Lung (tissue), 12 donors: Measurements from ENCODE around the gene FBL. TPM values are rescaled to one million over a fixed set of nuclear protein-coding genes. Genes with fewer than 3 reads are reported as not detected.
A peak's percentile ranks its signal among the peaks of the same experiment; 100 is the strongest.

ENCODE experiments used
- ATAC-seq: fragments of 200-7000 bp; cut with Tn5 transposase; one replicate; pipeline ENCODE4 v1.9.1; 2020; ENCODE audit warnings: moderate number of reproducible peaks; ENCODE audit not compliant: insufficient read depth, low FRiP score
- DNase-seq, 3 donors: peaks; one replicate each; pipeline ENCODE4 v3.0.0-alpha.2; 2013 to 2017
- H3K27ac ChIP-seq, 2 donors: one replicate each; pipeline ENCODE4 v1.5.1; 2013; ENCODE audit warnings: mild to moderate bottlenecking in 2 of 2, moderate library complexity in 2 of 2, control low read depth in 1 of 2, inconsistent platforms in 1 of 2, low read depth in 1 of 2, low read length in 1 of 2
- H3K27me3 ChIP-seq, 3 donors: one replicate each; pipeline ENCODE4 v1.5.1; 2013; ENCODE audit warnings: low read length in 2 of 3; ENCODE audit not compliant: control insufficient read depth in 3 of 3, insufficient read depth in 3 of 3
- H3K36me3 ChIP-seq, 4 donors: one replicate each; pipeline ENCODE4 v1.5.1; 2013; ENCODE audit warnings: low read length in 4 of 4, mild to moderate bottlenecking in 1 of 4, moderate library complexity in 1 of 4; ENCODE audit not compliant: control insufficient read depth in 4 of 4, insufficient read depth in 4 of 4
- H3K4me1 ChIP-seq, 5 donors: one replicate each; pipeline ENCODE4 v1.5.1; 2013; ENCODE audit warnings: low read length in 5 of 5, mild to moderate bottlenecking in 2 of 5, moderate library complexity in 1 of 5; ENCODE audit not compliant: control insufficient read depth in 5 of 5, insufficient read depth in 5 of 5
- H3K4me3 ChIP-seq: one replicate; pipeline ENCODE4 v1.5.1; 2013; ENCODE audit warnings: mild to moderate bottlenecking, control low read depth, moderate library complexity
- H3K9ac ChIP-seq, 2 donors: one replicate each; pipeline ENCODE4 v1.5.1; 2013; ENCODE audit warnings: low read length in 2 of 2, control low read depth in 1 of 2; ENCODE audit not compliant: insufficient read depth in 1 of 2
- H3K9me3 ChIP-seq, 4 donors: one replicate each; pipeline ENCODE4 v1.5.1; 2013; ENCODE audit warnings: low read length in 3 of 4, mild to moderate bottlenecking in 1 of 4, moderate library complexity in 1 of 4; ENCODE audit not compliant: control insufficient read depth in 4 of 4, insufficient read depth in 3 of 4
- WGBS, 2 donors: extraction: QIAGEN DNeasy Blood & Tissue Kit; methylation state at CpG; one replicate each; pipeline ENCODE4 v1.1.7; 2013; 5-methylcytosine and 5-hydroxymethylcytosine counted together
- polyA plus RNA-seq, 2 donors: library from polyadenylated mRNA; stranded (reverse); fragments of 200-250 nt; gene quantifications; one replicate each; pipeline ENCODE4 v1.2.1, GENCODE V29; 2013
- total RNA-seq, 2 donors: library from RNA; depleted of rRNA in 1 of 2; stranded (reverse); fragments of >200 nt in 1 of 2; gene quantifications; one replicate each; pipeline ENCODE4 v1.2.1, GENCODE V29; 2014 to 2021
- TF ChIP-seq, protein P1 (sequence below): IDR thresholded peaks from 2 replicates; pipeline ENCODE4 v1.5.1; 2012; ENCODE audit warnings: mild to moderate bottlenecking; ENCODE audit errors: control extremely low read depth, extremely low read depth
- donor health status: control.
- donor health status: control.
- donor health status: Bipolar disorder and iron deficiency.
- donor health status: healthy.
- donor health status: DM: yes; HTN: yes; CAD: no.

The FBL gene
- total and polyA plus RNA-seq, 4 donors: 152 to 253 (median 201) TPM

DNA sequence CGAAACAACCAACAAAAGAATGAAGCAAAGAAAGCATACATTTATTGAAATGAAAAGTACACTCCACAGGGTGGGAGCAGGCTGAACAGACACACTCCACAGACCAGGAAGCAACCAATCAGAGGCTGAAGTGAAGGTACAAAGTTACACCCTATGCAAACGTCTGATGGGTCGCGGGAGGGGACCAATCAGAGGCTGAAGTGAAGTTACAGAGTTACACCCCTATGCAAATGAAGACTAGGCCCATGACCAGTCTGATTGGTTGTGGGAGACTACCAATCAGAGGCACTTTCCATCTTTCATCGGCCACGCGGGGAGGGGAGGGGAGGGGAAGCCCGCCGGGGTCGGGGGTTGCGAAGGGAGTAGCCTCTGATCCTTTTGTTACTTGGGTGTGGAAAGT lies 12.4 kb upstream of the FBL start:
- H3K27ac ChIP-seq: no peak overlapping the region
- no peak overlapping the region for H3K4me3 ChIP-seq
- TF ChIP-seq, protein P1, sequence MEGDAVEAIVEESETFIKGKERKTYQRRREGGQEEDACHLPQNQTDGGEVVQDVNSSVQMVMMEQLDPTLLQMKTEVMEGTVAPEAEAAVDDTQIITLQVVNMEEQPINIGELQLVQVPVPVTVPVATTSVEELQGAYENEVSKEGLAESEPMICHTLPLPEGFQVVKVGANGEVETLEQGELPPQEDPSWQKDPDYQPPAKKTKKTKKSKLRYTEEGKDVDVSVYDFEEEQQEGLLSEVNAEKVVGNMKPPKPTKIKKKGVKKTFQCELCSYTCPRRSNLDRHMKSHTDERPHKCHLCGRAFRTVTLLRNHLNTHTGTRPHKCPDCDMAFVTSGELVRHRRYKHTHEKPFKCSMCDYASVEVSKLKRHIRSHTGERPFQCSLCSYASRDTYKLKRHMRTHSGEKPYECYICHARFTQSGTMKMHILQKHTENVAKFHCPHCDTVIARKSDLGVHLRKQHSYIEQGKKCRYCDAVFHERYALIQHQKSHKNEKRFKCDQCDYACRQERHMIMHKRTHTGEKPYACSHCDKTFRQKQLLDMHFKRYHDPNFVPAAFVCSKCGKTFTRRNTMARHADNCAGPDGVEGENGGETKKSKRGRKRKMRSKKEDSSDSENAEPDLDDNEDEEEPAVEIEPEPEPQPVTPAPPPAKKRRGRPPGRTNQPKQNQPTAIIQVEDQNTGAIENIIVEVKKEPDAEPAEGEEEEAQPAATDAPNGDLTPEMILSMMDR: no peak
- DNase-seq: peak in 1 of 3 donors; percentile 82
- no peaks in the 10 kb centered on the region for H3K4me1 ChIP-seq
- no peak for ATAC-seq
- no peaks in the 10 kb centered on the region for H3K27me3 ChIP-seq
- no peak overlapping the region for H3K9ac ChIP-seq
- no peaks in the 10 kb centered on the region for H3K36me3 ChIP-seq
- H3K9me3 ChIP-seq: peaks cover 0 to 3% (median 0%) of the 10 kb centered on the region in 4 donors
- 45 to 77% methylated on average over 11 of the region's 11 CpGs for WGBS, 2 donors

DNA sequence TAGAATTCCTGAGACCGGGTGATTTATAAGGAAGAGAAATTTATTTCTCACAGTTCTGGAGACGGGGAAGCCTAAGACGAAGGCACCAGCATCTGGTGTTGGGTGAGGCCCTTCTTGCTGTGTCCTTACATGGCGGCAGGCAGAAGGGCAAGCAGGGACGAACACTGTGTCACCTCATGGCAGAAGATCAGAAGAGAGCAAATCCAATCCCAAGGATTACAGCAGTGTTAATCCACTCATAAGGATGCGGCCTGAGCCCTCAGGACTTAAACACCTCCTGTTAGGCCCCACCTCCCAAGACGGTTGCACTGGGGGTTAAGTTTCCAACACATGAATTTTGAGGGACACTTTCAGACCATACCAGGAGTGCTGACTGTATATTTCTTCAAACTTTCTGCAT lies 6.7 kb upstream of the FBL start:
- WGBS, 2 donors: 95 to 96% methylated on average over 7 of the region's 7 CpGs
- ATAC-seq: no peak
- TF ChIP-seq, protein P1: no peak

DNA sequence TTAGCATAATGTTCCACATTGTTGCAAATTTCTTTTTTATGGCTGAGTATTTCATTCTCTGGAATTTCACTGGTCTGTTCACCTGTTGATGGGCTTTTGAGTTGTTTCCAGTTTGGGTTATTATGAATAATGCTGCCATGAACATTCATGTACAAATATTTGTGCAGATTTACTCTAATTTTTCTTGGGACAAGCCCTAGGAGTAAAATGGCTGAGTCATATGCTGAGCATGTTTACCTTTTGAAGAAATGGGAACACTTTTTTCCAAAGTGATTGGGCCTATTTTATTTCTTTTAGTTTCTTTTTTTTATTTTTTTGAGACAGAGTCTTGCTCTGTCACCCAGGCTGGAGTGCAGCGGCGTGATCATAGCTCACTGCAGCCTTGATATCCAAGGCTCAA lies 4.7 kb upstream of the FBL start:
- Histone ChIP-seq H3K36me3 (no peaks in the 10 kb centered on the region), H3K9me3 (peaks cover 0 to 2% (median 0%) of the 10 kb centered on the region in 4 donors), H3K27ac (no peak overlapping the region), H3K4me3 (no peak overlapping the region), H3K27me3 (no peaks in the 10 kb centered on the region), H3K4me1 (peaks cover 0 to 8% (median 4%) of the 10 kb centered on the region in 5 donors), H3K9ac (no peak overlapping the region)
- 77 to 98% methylated on average over 2 of the region's 2 CpGs for WGBS, 2 donors
- TF ChIP-seq, protein P1: no peak
- DNase-seq: no peak
- ATAC-seq: no peak

More for the DNA sequence above, 6.7 kb upstream of the FBL start:
- Histone ChIP-seq H3K4me1 (no peaks in the 10 kb centered on the region), H3K36me3 (no peaks in the 10 kb centered on the region), H3K9ac (no peak overlapping the region), H3K4me3 (no peak overlapping the region), H3K9me3 (peaks cover 0 to 3% (median 0%) of the 10 kb centered on the region in 4 donors), H3K27me3 (no peaks in the 10 kb centered on the region), H3K27ac (no peak overlapping the region)
- DNase-seq: no peak

DNA sequence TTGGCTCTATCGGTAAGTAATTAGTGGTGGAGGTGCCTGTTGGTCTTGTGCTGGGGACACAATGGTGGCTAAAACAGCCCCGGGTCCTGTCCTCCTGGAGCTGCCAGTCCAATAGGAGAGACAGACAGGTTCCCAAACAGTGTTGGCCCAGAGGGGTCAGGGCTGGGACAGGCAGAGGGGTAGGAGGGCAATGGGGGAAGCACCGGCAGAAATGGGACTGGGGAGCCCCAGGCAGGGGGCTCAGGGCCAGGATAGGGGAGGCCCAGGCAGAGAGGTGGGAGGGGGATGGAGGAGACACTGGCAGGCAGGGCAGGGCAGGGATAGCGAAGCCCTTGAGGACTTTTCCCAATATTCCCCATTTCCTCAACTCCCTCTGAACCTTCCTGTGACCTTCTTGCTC lies 2.2 kb upstream of the FBL start:
- no peak overlapping the region for H3K9ac ChIP-seq
- H3K4me1 ChIP-seq: peaks cover 3 to 25% (median 15%) of the 10 kb centered on the region in 5 donors
- H3K36me3 ChIP-seq: no peaks in the 10 kb centered on the region
- no peak overlapping the region for H3K4me3 ChIP-seq
- no peaks in the 10 kb centered on the region for H3K27me3 ChIP-seq
- no peak overlapping the region for H3K27ac ChIP-seq
- WGBS, 2 donors: 92 to 100% methylated on average over 4 of the region's 4 CpGs
- no peaks in the 10 kb centered on the region for H3K9me3 ChIP-seq
- DNase-seq: no peak
- no peak for ATAC-seq
- TF ChIP-seq, protein P1: no peak
